Measurements from ENCODE around the gene TMEM51.

Gene TMEM51

GRCh38 chr1:15184436-15185241, 31.1 kb downstream of the TMEM51 start:
- no peak overlapping the region for H3K4me3 ChIP-seq (ENCODE audit: low read depth, low read length)
- no peak for TF ChIP-seq CTCF (IDR thresholded peaks at IDR 0.05; ENCODE audit: low read depth, low read length)
- TF ChIP-seq POLR2A (IDR thresholded peaks at IDR 0.05; ENCODE audit: extremely low read depth, insufficient read length), result no peak
- no peak for TF ChIP-seq MYC (IDR thresholded peaks at IDR 0.05; ENCODE audit: low read depth, low read length)
- TF ChIP-seq MAX (IDR thresholded peaks at IDR 0.05; ENCODE audit: low read depth, low read length), result no peak
- no peak for DNase-seq (ENCODE audit: low read depth)

- no peak overlapping the region for H3K4me3 ChIP-seq (ENCODE audit: low read depth, low read length)
- DNase-seq (ENCODE audit: low read depth), result no peak
- TF ChIP-seq MYC (IDR thresholded peaks at IDR 0.05; ENCODE audit: low read depth, low read length) (no peak), MAX (IDR thresholded peaks at IDR 0.05; ENCODE audit: low read depth, low read length) (no peak), POLR2A (IDR thresholded peaks at IDR 0.05; ENCODE audit: extremely low read depth, insufficient read length) (no peak), CTCF (IDR thresholded peaks at IDR 0.05; ENCODE audit: low read depth, low read length) (no peak)
Observed at GRCh38 chr1:15185617-15186016, 32.1 kb downstream of the TMEM51 start.

GRCh38 chr1:15186073-15186845, 32.7 kb downstream of the TMEM51 start:
- no peak for DNase-seq (ENCODE audit: low read depth)
- TF ChIP-seq MYC (IDR thresholded peaks at IDR 0.05; ENCODE audit: low read depth, low read length) (no peak), CTCF (IDR thresholded peaks at IDR 0.05; ENCODE audit: low read depth, low read length) (no peak), POLR2A (IDR thresholded peaks at IDR 0.05; ENCODE audit: extremely low read depth, insufficient read length) (no peak), MAX (IDR thresholded peaks at IDR 0.05; ENCODE audit: low read depth, low read length) (no peak)
- no peak overlapping the region for H3K4me3 ChIP-seq (ENCODE audit: low read depth, low read length)

- no peak overlapping the region for H3K4me3 ChIP-seq (ENCODE audit: low read depth, low read length)
- TF ChIP-seq CTCF (IDR thresholded peaks at IDR 0.05; ENCODE audit: low read depth, low read length) (no peak), MYC (IDR thresholded peaks at IDR 0.05; ENCODE audit: low read depth, low read length) (no peak), POLR2A (IDR thresholded peaks at IDR 0.05; ENCODE audit: extremely low read depth, insufficient read length) (no peak)
- no peak for DNase-seq (ENCODE audit: low read depth)
Observed at GRCh38 chr1:15186846-15187151, 33.3 kb downstream of the TMEM51 start.

GRCh38 chr1:15187175-15188129, 33.9 kb downstream of the TMEM51 start:
- TF ChIP-seq MAX (IDR thresholded peaks at IDR 0.05; ENCODE audit: low read depth, low read length), result no peak
- no peak for TF ChIP-seq MYC (IDR thresholded peaks at IDR 0.05; ENCODE audit: low read depth, low read length)
- TF ChIP-seq CTCF (IDR thresholded peaks at IDR 0.05; ENCODE audit: low read depth, low read length), result no peak
- TF ChIP-seq POLR2A (IDR thresholded peaks at IDR 0.05; ENCODE audit: extremely low read depth, insufficient read length), result no peak
- DNase-seq (ENCODE audit: low read depth), result no peak
- H3K4me3 ChIP-seq (ENCODE audit: low read depth, low read length), result no peak overlapping the region
